Fibroblast of lung (primary cell): ENCODE results near the gene RNF224. TPM values are rescaled to one million over a fixed set of nuclear protein-coding genes. Genes with fewer than 3 reads are reported as not detected.

Source experiments
- DNase-seq, 2 donors: peaks; one replicate each; pipeline versions ENCODE4 v3.0.0 to v3.0.0-alpha.2; 2010; ENCODE audit warnings: low read depth in 2 of 2
- H2AFZ ChIP-seq: 2 replicates; pipeline ENCODE4 v1.5.1; 2012; ENCODE audit warnings: low read length, control low read depth, inconsistent platforms
- H3K27ac ChIP-seq: 2 replicates; pipeline ENCODE4 v1.5.1; 2011; ENCODE audit warnings: low read length, control low read depth; ENCODE audit not compliant: insufficient read depth
- H3K27me3 ChIP-seq: 2 replicates; pipeline ENCODE4 v1.5.1; 2011; ENCODE audit warnings: mild to moderate bottlenecking, low read length; ENCODE audit not compliant: control insufficient read depth, insufficient read depth
- H3K36me3 ChIP-seq: 2 replicates; pipeline ENCODE4 v1.5.1; 2011; ENCODE audit warnings: low read length; ENCODE audit not compliant: control insufficient read depth, insufficient read depth
- H3K4me1 ChIP-seq: 2 replicates; pipeline ENCODE4 v1.5.1; 2011; ENCODE audit warnings: low read length; ENCODE audit not compliant: control insufficient read depth, insufficient read depth; ENCODE audit errors: extremely low read depth
- H3K4me2 ChIP-seq: 2 replicates; pipeline ENCODE4 v1.5.1; 2011; ENCODE audit warnings: low read length, control low read depth; ENCODE audit not compliant: insufficient read depth; ENCODE audit errors: extremely low read depth
- H3K4me3 ChIP-seq, 4 experiments: fragments of 200-600 bp in 1 of 4; sonication (generic) in 1 of 4; replicated peaks in 1 of 4; 2 replicates each; pipeline ENCODE4 v1.5.1; 2011 to 2016; ENCODE audit warnings: low read length in 4 of 4, low read depth in 3 of 4, mild to moderate bottlenecking in 3 of 4, control low read depth in 2 of 4, inconsistent platforms in 1 of 4, mixed read lengths in 1 of 4; ENCODE audit not compliant: insufficient read depth in 1 of 4; ENCODE audit errors: control extremely low read depth in 1 of 4
- H3K79me2 ChIP-seq: 2 replicates; pipeline ENCODE4 v1.5.1; 2012; ENCODE audit warnings: mild to moderate bottlenecking, low read length, inconsistent platforms; ENCODE audit not compliant: control insufficient read depth, insufficient read depth
- H3K9ac ChIP-seq: 2 replicates; pipeline ENCODE4 v1.5.1; 2011; ENCODE audit warnings: mild to moderate bottlenecking, low read length, control low read depth; ENCODE audit not compliant: insufficient read depth
- H3K9me3 ChIP-seq: 2 replicates; pipeline ENCODE4 v1.5.1; 2012; ENCODE audit warnings: low read depth, low read length; ENCODE audit not compliant: control insufficient read depth, insufficient read depth
- H4K20me1 ChIP-seq: 2 replicates; pipeline ENCODE4 v1.5.1; 2011; ENCODE audit warnings: low read length; ENCODE audit not compliant: control insufficient read depth, insufficient read depth; ENCODE audit errors: extremely low read depth
- EZH2 ChIP-seq: IDR thresholded peaks from 2 replicates; pipeline ENCODE4 v1.5.1; 2012; ENCODE audit warnings: low read length, control low read depth, mild to moderate bottlenecking; ENCODE audit errors: missing control alignments
- polyA plus RNA-seq, 2 donors: library from polyadenylated mRNA; depleted of rRNA in 1 of 2; stranded (reverse) in 1 of 2; unstranded in 1 of 2; fragments of >200 nt; gene quantifications; 2 replicates each; pipeline ENCODE4 v1.2.1, GENCODE V29; 2011 to 2012; ENCODE audit warnings: missing spikeins in 1 of 2
- total RNA-seq: library from RNA; depleted of rRNA; stranded (reverse); fragments of >200 nt; gene quantifications from 2 replicates; pipeline ENCODE4 v1.2.1, GENCODE V29; 2014
- TF ChIP-seq, protein P1 (sequence below), 2 donors: IDR thresholded peaks in 1 of 2; conservative IDR thresholded peaks in 1 of 2; 1 replicate in 1 of 2; 2 replicates in 1 of 2; pipeline ENCODE4 v1.5.1; 2011 to 2012; ENCODE audit warnings: low read length in 2 of 2, control low read depth in 1 of 2, inconsistent platforms in 1 of 2, low read depth in 1 of 2, mild to moderate bottlenecking in 1 of 2

Gene RNF224
- total and polyA plus RNA-seq, 2 donors (not counting 1 experiment from before 2014, with no cell fraction given) = under 0.01 TPM; not detected in 1

DNA sequence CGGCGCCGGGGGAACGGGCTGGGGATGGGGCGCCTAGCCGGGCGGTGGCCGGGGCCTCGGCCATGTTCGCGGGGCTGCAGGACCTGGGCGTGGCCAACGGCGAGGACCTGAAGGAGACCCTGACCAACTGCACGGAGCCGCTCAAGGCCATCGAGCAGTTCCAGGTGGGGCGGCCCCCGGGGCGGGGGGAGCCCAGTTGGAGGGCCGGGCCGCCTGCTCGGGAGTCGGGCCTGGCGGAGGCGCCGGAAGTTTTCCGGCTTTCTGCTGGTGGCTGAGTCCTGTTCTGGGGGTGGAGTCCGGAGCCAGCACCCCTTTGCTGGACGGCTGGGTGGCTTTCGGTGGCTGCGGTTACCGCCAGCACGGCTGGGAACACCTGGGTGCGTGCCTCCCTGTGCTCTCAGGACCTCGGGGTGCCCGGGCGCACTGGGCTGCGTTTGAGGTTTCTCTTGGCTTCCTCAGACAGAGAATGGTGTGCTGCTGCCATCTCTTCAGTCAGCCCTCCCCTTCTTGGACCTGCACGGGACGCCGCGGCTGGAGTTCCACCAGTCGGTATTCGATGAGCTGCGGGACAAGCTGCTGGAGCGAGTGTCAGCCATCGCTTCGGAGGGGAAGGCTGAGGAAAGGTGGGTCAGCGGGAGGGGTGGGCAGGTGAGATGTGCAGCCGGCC is 28.3 kb downstream of the RNF224 start:
- no peak for TF ChIP-seq EZH2
- TF ChIP-seq, protein P1, sequence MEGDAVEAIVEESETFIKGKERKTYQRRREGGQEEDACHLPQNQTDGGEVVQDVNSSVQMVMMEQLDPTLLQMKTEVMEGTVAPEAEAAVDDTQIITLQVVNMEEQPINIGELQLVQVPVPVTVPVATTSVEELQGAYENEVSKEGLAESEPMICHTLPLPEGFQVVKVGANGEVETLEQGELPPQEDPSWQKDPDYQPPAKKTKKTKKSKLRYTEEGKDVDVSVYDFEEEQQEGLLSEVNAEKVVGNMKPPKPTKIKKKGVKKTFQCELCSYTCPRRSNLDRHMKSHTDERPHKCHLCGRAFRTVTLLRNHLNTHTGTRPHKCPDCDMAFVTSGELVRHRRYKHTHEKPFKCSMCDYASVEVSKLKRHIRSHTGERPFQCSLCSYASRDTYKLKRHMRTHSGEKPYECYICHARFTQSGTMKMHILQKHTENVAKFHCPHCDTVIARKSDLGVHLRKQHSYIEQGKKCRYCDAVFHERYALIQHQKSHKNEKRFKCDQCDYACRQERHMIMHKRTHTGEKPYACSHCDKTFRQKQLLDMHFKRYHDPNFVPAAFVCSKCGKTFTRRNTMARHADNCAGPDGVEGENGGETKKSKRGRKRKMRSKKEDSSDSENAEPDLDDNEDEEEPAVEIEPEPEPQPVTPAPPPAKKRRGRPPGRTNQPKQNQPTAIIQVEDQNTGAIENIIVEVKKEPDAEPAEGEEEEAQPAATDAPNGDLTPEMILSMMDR (conservative IDR thresholded peaks at IDR 0.05 in 1 of 2, IDR thresholded peaks at IDR 0.05 in 1 of 2; ENCODE audit: low read depth in 1 of 2, low read length in 2 of 2) = no peak
- Histone ChIP-seq H3K27ac (peak overlapping the region; percentile 13), H3K4me3 (peak overlapping the region; percentile 68 to 96 (median 82)), H3K4me2 (peak overlapping the region; percentile 97), H3K36me3 (peaks cover 10% of the 10 kb centered on the region), H3K4me1 (peaks cover 10% of the 10 kb centered on the region), H3K27me3 (no peaks in the 10 kb centered on the region), H3K79me2 (peaks cover 21% of the 10 kb centered on the region), H3K9ac (peak overlapping the region; percentile 48), H3K9me3 (no peaks in the 10 kb centered on the region), H2AFZ (peak overlapping the region; percentile 62), H4K20me1 (no peaks in the 10 kb centered on the region)
- DNase-seq = peak; percentile 28 to 33

DNA sequence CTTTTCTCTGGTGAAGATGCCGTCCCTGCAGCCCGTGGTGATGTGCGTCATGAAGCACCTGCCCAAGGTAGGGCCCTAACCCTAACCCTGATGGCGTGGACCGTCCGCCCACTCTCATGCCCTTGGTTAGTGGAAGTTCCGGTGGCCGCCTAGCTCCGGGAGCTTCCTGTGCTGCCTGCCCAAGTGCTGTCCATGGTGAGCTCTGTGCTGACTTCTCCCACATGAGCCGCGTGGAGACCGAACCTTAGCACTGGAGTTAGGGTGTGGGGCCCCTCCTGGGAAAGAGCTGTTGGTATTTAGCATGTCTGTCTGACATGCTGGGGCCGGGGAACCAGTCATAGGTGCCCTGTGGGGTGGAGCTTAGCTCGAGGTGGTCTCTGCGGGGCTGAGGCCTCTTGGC is 29.1 kb downstream of the RNF224 start:
- H3K27ac ChIP-seq = peak overlapping the region; percentile 5
- peak overlapping the region; percentile 48 for H3K9ac ChIP-seq
- peak overlapping the region; percentile 68 to 96 (median 82) for H3K4me3 ChIP-seq
- TF ChIP-seq, protein P1 (conservative IDR thresholded peaks at IDR 0.05 in 1 of 2, IDR thresholded peaks at IDR 0.05 in 1 of 2; ENCODE audit: low read depth in 1 of 2, low read length in 2 of 2) = no peak
- TF ChIP-seq EZH2 = no peak
- H3K4me1 ChIP-seq = peaks cover 10% of the 10 kb centered on the region
- no peak overlapping the region for H2AFZ ChIP-seq
- no peaks in the 10 kb centered on the region for H3K27me3 ChIP-seq
- H3K9me3 ChIP-seq = no peaks in the 10 kb centered on the region
- H3K4me2 ChIP-seq = peak overlapping the region; percentile 97
- no peaks in the 10 kb centered on the region for H4K20me1 ChIP-seq
- H3K36me3 ChIP-seq = peaks cover 10% of the 10 kb centered on the region
- DNase-seq = no peak
- peaks cover 21% of the 10 kb centered on the region for H3K79me2 ChIP-seq

DNA sequence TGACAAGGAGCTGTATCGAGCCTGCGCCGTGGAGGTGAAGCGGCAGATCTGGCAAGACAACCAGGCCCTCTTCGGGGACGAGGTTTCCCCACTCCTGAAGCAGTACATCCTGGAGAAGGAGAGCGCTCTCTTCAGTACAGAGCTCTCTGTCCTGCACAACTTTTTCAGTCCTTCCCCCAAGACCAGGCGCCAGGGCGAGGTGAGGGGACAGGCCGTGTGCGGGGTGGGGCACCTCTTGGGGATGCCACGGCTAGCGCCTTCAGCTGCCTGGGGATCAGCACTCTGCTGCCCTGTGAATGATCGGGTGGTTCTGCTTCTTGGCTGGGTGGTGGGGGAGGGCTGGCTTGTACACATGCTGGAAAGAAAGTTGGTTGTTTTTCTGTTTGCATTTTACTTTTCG is 29.6 kb downstream of the RNF224 start:
- Histone ChIP-seq H3K36me3 (peaks cover 10% of the 10 kb centered on the region), H2AFZ (no peak overlapping the region), H3K27me3 (no peaks in the 10 kb centered on the region), H3K4me1 (peaks cover 10% of the 10 kb centered on the region), H4K20me1 (no peaks in the 10 kb centered on the region), H3K27ac (no peak overlapping the region), H3K9me3 (no peaks in the 10 kb centered on the region), H3K79me2 (peaks cover 21% of the 10 kb centered on the region), H3K4me2 (peak overlapping the region; percentile 97), H3K4me3 (peak overlapping the region in 2 of 4 experiments; percentile 93 to 96), H3K9ac (no peak overlapping the region)
- no peak for DNase-seq
- TF ChIP-seq, protein P1 (conservative IDR thresholded peaks at IDR 0.05 in 1 of 2, IDR thresholded peaks at IDR 0.05 in 1 of 2; ENCODE audit: low read depth in 1 of 2, low read length in 2 of 2) = no peak
- TF ChIP-seq EZH2 = no peak
